Colonic mucosa (tissue), 4 donors: ENCODE results near the gene GULP1. TPM values are rescaled to one million over a fixed set of nuclear protein-coding genes. Genes with fewer than 3 reads are reported as not detected.

ENCODE experiments used
- DNase-seq: peaks from one replicate; pipeline ENCODE4 v3.0.0-alpha.2; 2020
- H3K27ac ChIP-seq: fragments of 200-600 bp; one replicate; pipeline ENCODE4 v1.8.0; 2021
- H3K27me3 ChIP-seq: fragments of 200-600 bp; one replicate; pipeline ENCODE4 v1.8.0; 2021
- H3K36me3 ChIP-seq: fragments of 200-600 bp; one replicate; pipeline ENCODE4 v1.8.0; 2021
- H3K4me1 ChIP-seq: fragments of 200-600 bp; one replicate; pipeline ENCODE4 v1.8.0; 2021; ENCODE audit warnings: mild to moderate bottlenecking
- H3K4me3 ChIP-seq: fragments of 200-600 bp; one replicate; pipeline ENCODE4 v1.8.0; 2021
- H3K9ac ChIP-seq, 2 donors: one replicate each; pipeline ENCODE4 v1.7.0; 2013; ENCODE audit warnings: control low read depth in 2 of 2, low read depth in 2 of 2, low read length in 2 of 2
- H3K9me3 ChIP-seq: fragments of 200-600 bp; one replicate; pipeline ENCODE4 v1.8.0; 2021
- CTCF ChIP-seq: fragments of 200-600 bp; IDR thresholded peaks from one replicate; pipeline ENCODE4 v1.8.0; 2022; ENCODE audit warnings: antibody characterized with exemption, mild to moderate bottlenecking
- intact Hi-C: fragments of 100-400 bp; cut with DNase I; formaldehyde crosslinking; loops from one replicate; pipeline ENCODE4 v1.14.1; 2022
- total RNA-seq, 2 donors: library from RNA; stranded (reverse); fragmentation: NEBNext Ultra II Directional in 1 of 2; extraction: Animal tissue kit (Norgen Biotek cat#: 25700) in 1 of 2; gene quantifications; one replicate each; pipeline ENCODE4 v1.2.1, GENCODE V29; 2021
- donor health status: healthy.
- donor health status: DM: no; HTN: no; CAD: no.
- donor health status: DM: no; HTN: no; CAD: no.

GULP1 gene
- total RNA-seq, 2 donors from 2014 or later, result 10.4 to 11.8 TPM

- no peak overlapping the region for H3K4me3 ChIP-seq
- H3K4me1 ChIP-seq, result no peaks in the 10 kb centered on the region
- H3K9me3 ChIP-seq, result no peaks in the 10 kb centered on the region
- DNase-seq, result no peak
- no peak overlapping the region for H3K9ac ChIP-seq
- TF ChIP-seq CTCF, result no peak
- intact Hi-C loops, result no loop called here
- H3K27ac ChIP-seq, result no peak overlapping the region
- no peaks in the 10 kb centered on the region for H3K27me3 ChIP-seq
- no peaks in the 10 kb centered on the region for H3K36me3 ChIP-seq
These were observed 97.2 kb downstream of the GULP1 start for GRCh38 chr2:188388831-188389230.

DNA sequence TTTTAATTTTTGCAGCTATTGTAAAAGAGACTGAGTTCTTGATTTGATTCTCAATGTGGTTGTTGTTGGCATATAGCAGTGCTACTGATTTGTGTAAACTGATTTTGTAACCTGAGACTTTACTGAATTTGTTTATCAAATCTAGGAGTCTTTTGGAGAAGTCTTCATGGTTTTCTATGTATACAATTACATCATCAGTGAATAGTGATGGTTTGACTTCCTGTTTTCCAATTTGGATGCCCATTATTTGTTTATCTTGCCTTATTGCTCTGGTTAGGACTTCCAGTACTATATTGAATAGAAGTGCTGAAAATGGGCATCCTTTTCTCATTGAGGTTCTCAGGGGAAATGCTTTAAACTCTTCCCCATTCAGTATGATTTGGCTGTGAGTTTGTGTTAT is 99.7 kb downstream of the GULP1 start:
- H3K9ac ChIP-seq, result no peak overlapping the region
- no peaks in the 10 kb centered on the region for H3K36me3 ChIP-seq
- no peaks in the 10 kb centered on the region for H3K4me1 ChIP-seq
- no peak overlapping the region for H3K27ac ChIP-seq
- no peak for DNase-seq
- TF ChIP-seq CTCF, result no peak
- intact Hi-C loops, result no loop called here
- no peak overlapping the region for H3K4me3 ChIP-seq
- no peaks in the 10 kb centered on the region for H3K27me3 ChIP-seq
- H3K9me3 ChIP-seq, result no peaks in the 10 kb centered on the region

GRCh38 chr2:188394931-188395472 is 103.3 kb downstream of the GULP1 start:
- H3K36me3 ChIP-seq, result no peaks in the 10 kb centered on the region
- H3K27me3 ChIP-seq, result no peaks in the 10 kb centered on the region
- intact Hi-C loops, result no loop called here
- no peak for DNase-seq
- H3K4me3 ChIP-seq, result no peak overlapping the region
- H3K9ac ChIP-seq, result no peak overlapping the region
- H3K4me1 ChIP-seq, result no peaks in the 10 kb centered on the region
- no peak overlapping the region for H3K27ac ChIP-seq
- H3K9me3 ChIP-seq, result no peaks in the 10 kb centered on the region
- TF ChIP-seq CTCF, result no peak

DNA sequence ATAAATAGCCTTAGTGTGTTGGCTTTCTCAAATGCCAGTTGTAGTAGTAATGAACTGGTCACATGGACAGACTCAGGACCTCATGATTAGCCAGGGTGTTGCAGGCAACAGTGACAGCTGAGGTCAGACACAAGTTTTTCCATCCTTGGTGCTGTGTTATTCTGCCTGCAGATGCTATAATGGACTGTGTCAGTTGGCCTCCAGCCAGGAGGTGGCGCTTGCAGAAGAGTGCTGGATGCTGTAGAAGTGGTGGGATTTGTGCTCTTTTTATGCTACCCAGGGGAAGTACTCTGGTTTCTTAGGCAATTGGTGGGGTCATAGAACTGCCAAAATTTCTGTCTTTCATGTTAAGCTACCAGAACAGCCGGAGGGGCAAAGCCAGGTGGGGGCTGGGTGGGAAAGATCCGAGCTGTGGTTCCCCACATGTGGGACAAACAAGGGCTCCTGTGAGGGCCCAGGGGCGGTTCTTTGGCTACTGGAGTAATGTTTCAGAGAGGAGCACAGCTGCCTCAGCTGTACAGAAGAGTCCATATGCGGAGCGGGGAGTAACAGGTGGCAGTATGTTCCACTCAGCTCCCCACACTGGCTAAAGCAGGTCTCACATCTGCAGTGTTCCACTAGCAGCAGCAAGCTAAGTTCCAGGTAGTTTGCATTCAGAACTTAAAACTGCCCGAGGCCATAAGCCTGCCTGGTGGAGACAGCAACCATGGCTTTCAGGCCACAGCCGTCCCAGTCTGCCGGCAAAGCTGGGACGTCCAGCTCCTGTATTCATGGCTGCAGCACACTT is 104.4 kb downstream of the GULP1 start:
- Histone ChIP-seq H3K4me1 (no peaks in the 10 kb centered on the region), H3K9ac (no peak overlapping the region), H3K4me3 (no peak overlapping the region), H3K27me3 (no peaks in the 10 kb centered on the region), H3K9me3 (no peaks in the 10 kb centered on the region), H3K36me3 (no peaks in the 10 kb centered on the region), H3K27ac (no peak overlapping the region)
- no peak for TF ChIP-seq CTCF
- intact Hi-C loops, result no loop called here
- no peak for DNase-seq

DNA sequence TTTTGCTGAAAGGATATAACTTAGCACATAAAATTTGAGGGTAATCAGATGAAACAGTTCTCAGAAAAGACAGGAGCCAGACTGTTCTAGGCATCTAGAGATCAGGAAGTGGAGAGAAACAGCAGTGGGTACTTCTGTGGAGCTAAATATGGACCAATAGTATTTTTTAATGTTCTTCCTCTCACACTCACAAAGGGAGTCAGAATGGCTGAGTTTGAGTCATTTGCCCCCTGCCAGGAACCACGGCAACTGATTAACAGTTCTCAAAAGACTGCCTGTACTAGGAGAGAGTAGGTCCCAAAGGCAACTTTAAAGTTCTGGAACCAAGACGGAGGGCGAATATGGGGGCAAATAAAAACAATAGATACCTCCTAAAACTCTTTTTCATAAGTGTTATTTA is 107.5 kb downstream of the GULP1 start:
- Histone ChIP-seq H3K9ac (no peak overlapping the region), H3K4me3 (no peak overlapping the region), H3K36me3 (no peaks in the 10 kb centered on the region), H3K9me3 (no peaks in the 10 kb centered on the region), H3K27me3 (no peaks in the 10 kb centered on the region), H3K27ac (no peak overlapping the region), H3K4me1 (no peaks in the 10 kb centered on the region)
- no peak for DNase-seq
- intact Hi-C loops, result no loop called here
- TF ChIP-seq CTCF, result no peak
